GM18526 (cell line): ENCODE results near the gene GJC1.

ENCODE experiments used
- POLR2A ChIP-seq: IDR thresholded peaks from 3 replicates; pipeline ENCODE4 v1.6.1; 2011; ENCODE audit not compliant: insufficient read length; ENCODE audit errors: extremely low read depth

Gene GJC1

DNA sequence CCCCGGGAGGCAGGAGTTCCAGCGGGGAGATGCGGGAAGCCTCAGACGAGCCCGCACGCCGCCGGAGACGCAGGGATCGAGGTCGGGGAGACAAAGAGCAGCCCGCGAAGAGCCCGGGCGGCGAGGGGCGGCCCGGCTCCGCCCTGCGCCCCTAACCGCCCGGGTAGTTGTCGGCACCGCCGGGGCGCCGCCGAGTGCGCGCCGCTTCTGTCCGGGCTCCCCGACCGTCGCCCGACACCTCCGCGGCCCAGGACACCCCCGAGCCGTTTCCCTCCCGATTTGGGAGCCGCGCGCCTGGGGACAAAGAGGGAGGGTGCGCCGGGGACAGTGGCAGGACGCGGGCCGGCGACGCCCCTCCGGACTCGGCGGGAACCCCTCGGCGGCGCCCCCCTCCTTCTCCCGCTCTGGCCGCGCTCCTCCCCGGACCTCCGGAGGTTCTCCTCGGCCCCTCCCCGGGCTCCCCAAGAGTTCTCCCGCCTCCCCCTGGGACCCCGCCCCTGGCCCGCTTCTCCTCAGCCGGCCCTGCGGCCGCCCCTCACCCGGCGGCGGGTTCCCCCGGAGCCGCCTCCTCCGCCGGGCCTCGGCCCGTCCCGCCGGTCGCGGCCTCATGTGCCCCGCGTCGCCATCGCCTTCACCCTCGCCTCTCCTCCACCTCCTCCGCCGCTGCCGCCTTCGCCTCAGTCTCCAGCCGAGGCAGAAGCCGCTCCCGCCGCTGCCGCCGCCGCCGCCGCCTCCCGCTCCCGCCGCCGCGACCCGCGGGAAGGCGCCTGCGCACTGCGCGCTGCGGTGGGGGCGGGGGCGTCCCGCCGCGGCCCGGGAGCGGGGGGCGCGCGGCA is at the start of gene GJC1:
GJC1 (minus strand) TSS at position 765 of the 836 bp plus-strand sequence. CDS start 24,470 bp downstream, outside the sequence.
- no peak for TF ChIP-seq POLR2A

DNA sequence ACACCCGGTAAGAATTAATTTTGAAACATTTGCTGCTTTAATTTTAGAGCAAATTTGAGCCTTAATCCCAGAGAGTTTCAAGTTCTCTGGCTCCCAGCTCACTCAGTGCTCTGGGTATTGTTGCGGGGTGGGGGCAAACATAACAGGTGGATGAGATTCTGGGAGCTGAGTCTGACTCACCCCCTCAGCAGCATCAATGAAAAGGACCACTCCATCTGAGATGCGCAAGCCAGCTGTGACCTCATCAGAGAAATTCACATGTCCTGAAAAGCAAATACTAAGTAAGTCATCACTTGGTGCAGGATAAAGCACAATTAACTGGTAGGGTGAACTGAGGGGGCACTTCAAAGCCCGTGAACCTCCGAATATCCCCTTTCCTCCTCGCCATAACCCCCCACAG is 49.3 kb upstream of the GJC1 start:
- TF ChIP-seq POLR2A = no peak

DNA sequence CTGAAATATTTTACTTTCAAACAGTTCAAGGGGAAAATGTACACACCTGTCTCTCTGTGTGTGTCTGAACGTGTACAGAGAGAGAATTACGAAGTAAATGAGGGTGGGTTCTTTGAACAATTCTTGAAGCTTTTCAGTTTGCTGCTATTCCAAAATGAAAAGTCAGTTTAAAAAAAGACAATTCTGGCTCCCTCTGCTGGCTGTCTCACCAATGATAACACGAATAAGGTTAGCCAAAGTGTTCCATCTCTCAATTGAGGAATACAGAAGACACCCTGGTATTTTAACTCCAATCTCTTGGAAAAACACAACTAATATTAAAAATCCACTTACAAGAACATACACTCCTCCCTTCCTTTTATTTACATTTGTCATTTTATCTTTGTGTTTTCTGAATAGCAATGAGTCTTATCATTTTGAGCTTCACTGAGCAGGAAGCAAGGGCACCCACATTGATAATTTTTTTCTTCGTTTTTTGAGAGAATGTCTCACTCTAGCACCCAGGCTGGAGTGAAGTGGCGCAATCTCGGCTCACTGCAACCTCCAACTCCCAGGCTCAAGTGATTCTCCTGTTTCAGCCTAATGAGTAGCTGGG is 48.6 kb upstream of the GJC1 start:
- TF ChIP-seq POLR2A = no peak

DNA sequence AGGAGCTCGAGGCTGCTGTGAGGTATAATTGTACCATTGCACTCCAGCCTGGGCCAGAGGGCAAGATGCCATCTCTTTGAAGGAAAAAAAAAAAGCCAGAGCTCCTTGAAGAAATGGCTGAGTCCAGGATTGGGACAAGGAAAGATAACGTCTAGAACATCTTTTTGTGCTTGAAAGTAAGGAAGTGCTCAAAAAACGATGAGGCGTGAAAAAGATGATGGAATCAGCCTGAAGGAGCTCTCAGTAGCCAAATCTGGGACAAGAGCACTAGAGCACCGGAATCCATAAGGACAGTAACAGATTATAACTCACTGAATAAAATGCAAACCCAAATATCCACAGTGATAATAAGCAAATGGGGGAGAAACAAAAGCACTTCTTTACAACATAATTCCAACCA is 47.0 kb upstream of the GJC1 start:
- TF ChIP-seq POLR2A = no peak

DNA sequence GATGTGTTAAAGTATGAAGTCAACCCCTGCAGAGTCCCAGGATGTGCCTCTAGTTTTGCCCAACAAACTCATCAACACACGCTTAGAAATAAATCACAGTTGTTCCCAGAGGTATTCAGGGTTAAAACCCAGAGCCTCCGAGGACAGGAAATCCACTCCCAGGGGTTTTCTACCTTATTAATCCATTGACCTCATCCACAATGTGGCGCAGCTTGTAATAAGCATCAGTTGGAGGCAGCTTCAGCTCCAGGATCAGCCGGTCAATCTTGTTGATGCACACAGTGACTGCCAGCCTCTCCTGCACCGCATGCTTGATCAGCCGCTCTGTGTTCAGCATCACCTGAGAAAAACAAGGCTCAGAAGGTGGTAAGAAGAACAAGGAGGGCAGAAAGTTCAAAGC is 45.7 kb upstream of the GJC1 start:
- TF ChIP-seq POLR2A = no peak

DNA sequence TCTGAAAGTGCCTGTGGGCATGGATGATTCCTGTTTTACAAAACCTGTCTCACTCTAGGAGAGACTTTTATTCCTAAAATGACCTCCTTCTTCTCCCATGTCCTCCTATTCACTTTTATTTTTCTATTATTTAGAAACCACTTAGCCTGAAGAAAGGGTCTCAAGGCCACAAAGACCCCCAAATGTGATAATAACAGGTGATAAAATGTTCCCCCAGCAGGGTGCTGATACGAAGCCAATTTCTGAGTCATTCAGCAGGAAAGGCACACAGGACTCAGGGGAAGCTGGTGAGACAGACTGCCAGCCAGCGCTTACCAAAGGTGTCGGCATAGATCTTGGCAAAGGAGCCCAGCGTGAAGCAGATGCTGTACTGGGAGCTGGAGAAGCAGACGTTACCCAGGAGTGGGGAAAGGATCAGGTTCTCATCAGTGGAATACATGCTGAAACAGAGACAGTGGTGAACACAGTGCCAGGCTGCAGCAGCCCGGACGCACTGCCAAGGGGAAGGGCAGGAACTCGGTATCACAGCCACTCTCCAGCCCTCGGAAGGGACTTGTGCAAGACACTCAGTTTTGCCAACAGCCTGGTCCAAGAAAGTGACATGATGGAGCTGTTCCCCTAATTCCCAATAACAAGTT is 42.2 kb upstream of the GJC1 start:
- TF ChIP-seq POLR2A = no peak

DNA sequence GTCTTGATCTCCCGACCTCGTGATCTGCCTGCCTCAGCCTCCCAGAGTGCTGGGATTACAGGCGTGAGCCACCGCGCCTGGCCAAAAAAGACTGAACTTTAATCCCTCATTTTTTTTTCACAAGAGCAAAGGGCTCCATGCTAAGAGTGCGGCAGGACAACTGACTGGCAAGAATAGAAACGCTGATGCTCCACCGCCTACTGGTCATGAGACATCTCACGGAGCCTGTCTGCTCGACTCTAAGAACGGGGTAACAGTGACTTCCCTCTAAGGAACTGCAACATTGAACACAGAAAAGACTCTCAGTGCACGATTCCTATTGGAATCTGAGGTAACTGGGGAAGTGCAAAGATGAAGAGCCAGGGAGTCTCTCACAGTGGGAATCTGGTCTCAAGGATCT is 41.5 kb upstream of the GJC1 start:
- TF ChIP-seq POLR2A = no peak

DNA sequence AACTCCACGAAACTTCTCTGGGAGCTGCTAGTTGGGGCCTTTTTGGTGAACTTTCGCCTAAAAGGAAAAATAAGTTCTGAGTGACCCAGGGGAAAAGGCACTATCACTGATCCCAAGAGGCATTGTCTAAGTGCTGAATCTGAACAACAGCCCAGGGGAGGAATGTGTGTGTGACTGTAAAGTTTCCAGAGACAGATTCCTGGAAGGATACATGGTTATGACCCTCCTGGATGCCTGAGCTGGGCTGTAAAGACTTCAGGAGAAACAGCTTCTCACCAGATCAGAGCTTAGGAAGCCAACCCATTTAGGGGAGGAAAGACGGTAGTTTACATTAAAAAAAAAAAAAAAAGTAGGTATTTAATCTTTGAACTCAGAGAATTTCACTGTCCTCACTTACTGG is 37.8 kb upstream of the GJC1 start:
- TF ChIP-seq POLR2A = no peak

DNA sequence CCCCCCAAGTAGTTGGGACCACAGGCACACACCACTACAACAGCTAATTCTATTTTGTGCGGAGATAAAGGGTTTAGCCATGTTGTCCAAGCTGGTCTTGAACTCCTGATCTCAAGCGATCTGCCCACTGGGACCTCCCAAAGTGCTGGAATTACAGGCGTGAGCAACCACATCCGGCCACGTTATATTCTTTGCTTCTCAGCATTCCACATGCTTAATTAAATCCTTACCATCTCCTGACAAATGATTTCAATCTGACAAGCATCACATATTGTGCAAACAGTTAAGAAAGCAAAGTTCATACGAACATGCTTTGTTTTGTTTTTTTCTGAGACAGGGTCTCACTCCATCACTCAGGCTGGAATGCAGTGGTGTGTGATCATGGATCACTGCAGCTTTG is 35.8 kb upstream of the GJC1 start:
- TF ChIP-seq POLR2A = no peak

DNA sequence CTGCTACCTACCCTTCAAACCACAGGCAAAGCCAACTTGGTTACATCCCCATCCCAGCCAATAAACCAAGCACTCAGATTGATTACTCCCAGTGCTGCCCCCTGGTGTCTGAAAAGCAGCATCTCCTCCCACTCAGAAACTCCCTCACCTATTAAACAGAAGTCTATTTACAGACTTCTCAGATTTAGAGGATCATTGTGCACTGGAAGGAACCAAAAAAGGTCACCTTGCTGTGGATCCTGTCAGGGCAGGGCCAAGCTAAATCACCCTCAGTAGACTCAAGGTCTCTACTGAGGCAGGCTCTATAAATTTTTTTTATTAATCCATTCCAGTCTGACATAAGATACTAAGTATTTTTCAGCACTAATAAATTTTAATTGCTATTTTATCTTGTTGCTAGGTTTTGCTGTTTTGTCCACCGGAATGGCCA is 35.2 kb upstream of the GJC1 start:
- no peak for TF ChIP-seq POLR2A

DNA sequence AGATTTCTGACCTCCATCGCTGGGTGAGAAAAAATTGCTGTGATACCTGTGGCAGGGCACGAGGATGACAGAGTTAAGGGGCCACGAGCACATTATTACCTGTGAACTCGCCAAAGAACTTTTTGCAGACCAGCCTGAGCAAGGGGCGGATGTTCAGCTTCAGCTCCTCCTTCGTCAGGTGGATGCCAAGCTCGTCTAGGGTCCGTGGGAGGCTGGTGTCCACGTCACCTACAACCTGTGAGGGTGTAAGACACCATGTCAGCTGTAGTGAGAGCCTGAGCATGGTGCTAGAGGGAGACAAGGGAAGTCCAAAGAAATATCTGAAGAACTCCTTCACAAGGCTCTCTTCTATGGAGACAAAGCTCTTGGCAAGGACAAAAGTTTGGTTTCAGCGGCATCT is 34.7 kb upstream of the GJC1 start:
- TF ChIP-seq POLR2A = no peak

DNA sequence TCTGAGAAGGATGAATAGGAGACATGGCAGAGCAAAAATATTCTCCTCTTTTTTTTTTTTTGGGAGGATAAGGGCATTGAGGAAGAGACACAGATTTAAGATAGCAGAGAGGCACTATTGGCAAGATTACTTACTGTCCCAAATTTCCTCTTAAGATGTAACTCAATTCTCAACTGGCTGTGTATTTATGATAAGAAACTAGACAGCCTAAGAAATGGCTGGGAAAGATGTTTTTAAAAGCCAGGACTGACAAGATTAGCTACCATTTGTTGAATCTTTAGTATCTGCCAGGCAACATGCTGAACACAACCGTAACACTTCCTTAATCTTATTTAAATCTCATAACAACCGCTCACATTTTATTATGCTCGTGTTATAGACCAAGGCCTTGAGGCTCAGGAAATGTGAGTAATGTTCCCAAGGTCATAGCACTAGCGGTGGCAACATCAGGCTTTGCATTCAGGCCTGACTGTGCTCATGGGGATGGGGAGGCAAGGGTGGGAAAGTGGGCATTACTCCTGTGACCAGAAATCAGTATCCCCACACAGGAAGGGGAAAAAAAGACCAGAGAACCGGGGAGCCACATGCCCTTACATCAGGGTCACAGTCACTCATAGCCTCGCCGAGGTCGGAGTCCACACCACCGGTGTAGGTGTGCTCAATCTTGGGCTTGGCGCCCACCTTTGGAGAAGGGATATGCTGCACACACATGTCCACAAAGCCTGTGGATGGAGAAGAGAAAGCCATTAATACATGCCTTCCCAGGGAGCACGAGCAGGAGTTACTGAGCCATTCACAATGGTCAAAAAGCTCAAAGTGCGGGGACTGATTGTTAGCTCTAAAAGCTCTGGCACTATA is 33.2 kb upstream of the GJC1 start:
- no peak for TF ChIP-seq POLR2A

DNA sequence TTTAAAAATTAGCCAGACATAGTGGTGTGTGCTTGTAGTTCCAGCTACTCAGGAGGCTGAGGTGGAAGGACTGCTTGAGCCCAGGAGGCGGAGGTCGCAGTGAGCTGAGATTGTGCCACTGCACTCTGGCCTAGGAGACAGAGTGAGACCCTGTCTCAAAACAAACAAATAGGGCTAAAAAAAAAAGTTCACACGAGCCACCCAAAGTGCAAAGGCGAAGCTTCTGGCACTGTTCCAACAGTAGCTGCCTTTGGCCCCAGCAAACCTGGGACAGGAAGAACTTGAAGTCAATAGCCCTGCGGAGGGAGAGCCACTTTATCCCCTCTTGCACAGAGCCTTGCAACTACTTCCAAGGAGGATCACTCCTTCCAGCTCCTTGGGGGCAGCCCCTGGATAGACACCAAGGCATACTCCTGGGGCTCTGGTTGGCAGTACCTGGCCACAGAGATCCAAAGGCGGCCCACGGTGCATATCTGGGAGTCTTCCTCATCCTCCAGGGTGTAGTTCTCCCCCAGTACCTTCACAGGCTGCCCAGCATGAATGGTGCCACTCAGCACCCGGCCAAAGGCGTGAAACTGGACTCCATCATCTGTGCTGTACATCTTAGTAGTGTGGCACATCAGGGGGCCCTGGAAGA is 32.3 kb upstream of the GJC1 start:
- TF ChIP-seq POLR2A = no peak

DNA sequence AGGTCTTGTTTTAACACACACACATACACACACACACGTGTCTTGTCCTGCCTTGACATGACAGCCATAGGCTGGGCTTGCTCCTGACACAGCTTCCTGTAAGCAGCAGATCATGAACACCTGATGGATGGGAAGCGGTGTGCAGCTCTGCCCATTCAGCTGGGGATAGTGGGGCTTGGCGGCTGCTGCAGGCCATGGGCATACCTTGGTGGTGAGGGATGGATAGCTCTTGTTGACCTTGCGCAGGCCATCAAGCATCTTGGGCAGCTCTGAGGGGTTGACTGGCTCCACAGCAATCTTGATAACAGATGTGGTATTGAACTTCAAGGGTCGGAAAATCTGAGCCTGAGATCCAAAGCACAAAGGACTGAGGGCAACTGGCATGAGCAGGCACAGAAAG is 29.6 kb upstream of the GJC1 start:
- no peak for TF ChIP-seq POLR2A

DNA sequence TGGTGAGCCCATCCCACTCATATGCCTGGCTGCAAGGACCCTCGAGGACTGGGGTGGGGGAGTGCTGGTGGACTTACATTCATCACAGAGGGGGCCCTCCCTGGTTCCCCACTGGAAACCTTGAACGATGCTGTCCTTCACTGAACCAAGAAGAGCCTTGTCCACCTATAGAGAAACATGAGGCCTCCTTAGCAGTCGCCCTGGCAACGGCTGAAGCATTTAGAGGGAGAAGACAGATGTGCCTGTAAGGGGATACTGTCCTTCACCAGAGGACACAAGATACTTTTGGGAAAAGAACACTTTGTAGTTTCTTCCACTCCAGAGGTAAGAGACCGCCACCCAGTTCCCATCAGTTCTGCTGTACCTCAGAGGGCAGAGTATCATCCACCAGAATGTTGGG is 24.1 kb upstream of the GJC1 start:
- TF ChIP-seq POLR2A = no peak

DNA sequence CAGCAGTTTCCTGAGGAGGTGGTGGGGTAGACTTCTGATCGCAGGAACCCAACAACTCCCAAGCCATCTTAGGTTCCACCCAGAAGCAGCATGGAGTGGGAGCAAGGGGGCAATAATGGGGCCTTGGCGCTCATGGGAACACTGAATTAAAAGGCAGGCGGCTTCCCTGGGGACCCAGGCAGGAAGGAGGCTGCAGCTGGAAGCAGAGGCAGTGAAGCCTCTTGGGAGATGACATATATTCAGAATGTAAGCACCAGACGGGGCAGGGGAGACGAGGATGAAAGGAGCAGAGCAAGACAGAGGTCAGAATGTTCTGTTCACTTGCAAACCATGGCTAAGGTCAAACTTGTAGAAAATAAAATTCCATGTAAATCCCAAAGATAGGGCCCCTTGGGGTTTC is 20.5 kb upstream of the GJC1 start:
- no peak for TF ChIP-seq POLR2A

DNA sequence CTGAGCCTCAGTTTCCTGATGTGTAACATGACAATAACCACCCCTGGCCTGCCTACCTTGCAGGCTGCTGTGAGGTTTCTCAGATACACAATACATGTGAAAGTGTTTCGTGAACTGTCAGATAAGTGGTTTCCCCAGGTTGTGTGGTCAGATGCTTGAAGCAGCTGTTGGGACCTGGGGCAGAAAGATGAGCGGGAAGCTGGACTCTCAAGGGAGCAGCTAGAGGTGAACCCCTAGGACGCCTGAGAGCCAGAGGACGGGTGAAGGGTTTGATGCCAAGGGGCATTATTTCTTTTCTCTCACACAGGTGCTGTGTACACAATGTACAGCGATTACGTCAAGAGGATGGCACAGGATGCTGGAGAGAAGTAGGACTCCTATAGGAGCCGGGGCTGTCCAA is 19.9 kb upstream of the GJC1 start:
- no peak for TF ChIP-seq POLR2A
